Keratinocyte (primary cell): Measurements from ENCODE around the gene DCHS2. TPM values are rescaled to one million over a fixed set of nuclear protein-coding genes. Genes with fewer than 3 reads are reported as not detected.

Experiments used
- DNase-seq: peaks from one replicate; pipeline ENCODE4 v3.0.0-alpha.2; 2011; ENCODE audit warnings: low read depth, missing footprints, low spot score
- FAIRE-seq: peaks from 2 replicates; lab custom pipeline; 2011; peaks lifted over from hg19 to GRCh38; lab: Jason Lieb, UNC
- H2AFZ ChIP-seq: 2 replicates; pipeline ENCODE4 v1.6.0; 2012; ENCODE audit warnings: low read length, control low read depth, inconsistent platforms; ENCODE audit not compliant: control insufficient read depth
- H3K27ac ChIP-seq: 2 replicates; pipeline ENCODE4 v1.5.1; 2011; ENCODE audit warnings: low read length; ENCODE audit not compliant: control insufficient read depth, insufficient read depth
- H3K27me3 ChIP-seq: 3 replicates; pipeline ENCODE4 v1.6.0; 2011; ENCODE audit warnings: low read length; ENCODE audit not compliant: control insufficient read depth, insufficient read depth; ENCODE audit errors: extremely low read depth
- H3K36me3 ChIP-seq, 2 experiments: 2 replicates in 1 of 2; 3 replicates in 1 of 2; pipeline ENCODE4 v1.5.1; 2011; ENCODE audit warnings: low read length in 2 of 2, mild to moderate bottlenecking in 1 of 2; ENCODE audit not compliant: control insufficient read depth in 2 of 2, insufficient read depth in 2 of 2; ENCODE audit errors: extremely low read depth in 1 of 2
- H3K4me1 ChIP-seq: 3 replicates; pipeline ENCODE4 v1.5.1; 2011; ENCODE audit warnings: low read length; ENCODE audit not compliant: control insufficient read depth, insufficient read depth; ENCODE audit errors: extremely low read depth
- H3K4me2 ChIP-seq: 3 replicates; pipeline ENCODE4 v1.6.0; 2011; ENCODE audit warnings: low read depth, low read length; ENCODE audit not compliant: control insufficient read depth, insufficient read depth; ENCODE audit errors: extremely low read depth
- H3K4me3 ChIP-seq, 3 experiments: fragments of 200-600 bp in 1 of 3; sonication (generic) in 1 of 3; 2 replicates in 2 of 3; 3 replicates in 1 of 3; pipeline ENCODE4 v1.5.1; 2011 to 2016; ENCODE audit warnings: low read length in 3 of 3, mild to moderate bottlenecking in 3 of 3, control low read depth in 2 of 3, inconsistent platforms in 1 of 3, low read depth in 1 of 3, mixed read lengths in 1 of 3, mixed run types in 1 of 3, moderate library complexity in 1 of 3; ENCODE audit not compliant: control insufficient read depth in 2 of 3, insufficient read depth in 2 of 3; ENCODE audit errors: extremely low read depth in 1 of 3
- H3K79me2 ChIP-seq: 2 replicates; pipeline ENCODE4 v1.6.0; 2012; ENCODE audit warnings: low read length; ENCODE audit not compliant: control insufficient read depth, insufficient read depth
- H3K9ac ChIP-seq: 3 replicates; pipeline ENCODE4 v1.6.0; 2011; ENCODE audit warnings: low read length; ENCODE audit not compliant: control insufficient read depth, insufficient read depth; ENCODE audit errors: extremely low read depth
- H3K9me1 ChIP-seq: 3 replicates; pipeline ENCODE4 v1.6.0; 2011; ENCODE audit warnings: low read length; ENCODE audit not compliant: control insufficient read depth, insufficient read depth; ENCODE audit errors: extremely low read depth
- H3K9me3 ChIP-seq: 2 replicates; pipeline ENCODE4 v1.5.1; 2012; ENCODE audit warnings: low read depth, low read length; ENCODE audit not compliant: control insufficient read depth
- H4K20me1 ChIP-seq: 3 replicates; pipeline ENCODE4 v1.6.0; 2011; ENCODE audit warnings: low read length; ENCODE audit not compliant: control insufficient read depth, insufficient read depth; ENCODE audit errors: extremely low read depth
- CTCF ChIP-seq, 3 experiments: IDR thresholded peaks in 1 of 3; conservative IDR thresholded peaks in 1 of 3; optimal IDR thresholded peaks in 1 of 3; 2 replicates in 2 of 3; 3 replicates in 1 of 3; pipeline versions ENCODE3 to v1.5.1; 2011; ENCODE audit warnings: low read length in 3 of 3, mild to moderate bottlenecking in 3 of 3, moderate library complexity in 2 of 3, control low read depth in 1 of 3, inconsistent platforms in 1 of 3; ENCODE audit not compliant: insufficient read depth in 2 of 3; ENCODE audit errors: extremely low read depth in 1 of 3
- EZH2 ChIP-seq: IDR thresholded peaks from one replicate; pipeline ENCODE4 v1.6.1; 2012; ENCODE audit warnings: inconsistent platforms, mild to moderate bottlenecking, low read length, moderate library complexity
- dilution Hi-C: fragments of 300-500 bp; cut with MboI; formaldehyde crosslinking; loops from one replicate; pipeline ENCODE4 v1.7.0; 2020; ENCODE audit warnings: low sequenced_read_pairs; ENCODE audit not compliant: extremely low pct_ligation_motif_present
- polyA plus RNA-seq, 5 experiments: library from polyadenylated mRNA; depleted of rRNA in 3 of 5; stranded (reverse) in 3 of 5; stranded (forward) in 1 of 5; unstranded in 1 of 5; fragments of >200 nt; gene quantifications; 1 replicate in 1 of 5; 2 replicates in 3 of 5; 3 replicates in 1 of 5; pipeline versions ENCODE4 v1.2.1 to v1.2.3, GENCODE V29; 2011 to 2012; ENCODE audit warnings: missing spikeins in 2 of 5, low read depth in 1 of 5, low replicate concordance in 1 of 5

Gene DCHS2
- polyA plus RNA-seq, 1 donor (not counting 4 experiments of a cell fraction or from before 2014, with no cell fraction given) = 0.01 TPM

- Histone ChIP-seq H3K36me3 (no peaks in the 10 kb centered on the region), H3K27ac (no peak overlapping the region), H2AFZ (no peak overlapping the region), H3K9ac (no peak overlapping the region), H3K4me2 (no peak overlapping the region), H3K4me1 (peaks cover 8% of the 10 kb centered on the region), H3K9me3 (no peaks in the 10 kb centered on the region), H3K9me1 (no peaks in the 10 kb centered on the region), H3K4me3 (no peak overlapping the region), H4K20me1 (no peaks in the 10 kb centered on the region), H3K79me2 (no peaks in the 10 kb centered on the region), H3K27me3 (no peaks in the 10 kb centered on the region)
- DNase-seq (no peak), FAIRE-seq (no peak)
- no peak for TF ChIP-seq CTCF (optimal IDR thresholded peaks at IDR 0.05 in 1 of 3, IDR thresholded peaks at IDR 0.05 in 1 of 3, conservative IDR thresholded peaks at IDR 0.05 in 1 of 3; ENCODE audit: extremely low read depth in 1 of 3, insufficient read depth in 2 of 3, low read length in 3 of 3)
- no peak for TF ChIP-seq EZH2
- dilution Hi-C loops = no loop called here
These were observed 10.5 kb upstream of the DCHS2 start for GRCh38 chr4:154502111-154502510.

- Histone ChIP-seq H3K4me3 (no peak overlapping the region), H2AFZ (no peak overlapping the region), H3K79me2 (no peaks in the 10 kb centered on the region), H3K9me1 (no peaks in the 10 kb centered on the region), H3K27ac (no peak overlapping the region), H3K9ac (no peak overlapping the region), H3K4me2 (no peak overlapping the region), H3K9me3 (no peaks in the 10 kb centered on the region), H3K4me1 (no peaks in the 10 kb centered on the region), H3K27me3 (peaks cover under 1% of the 10 kb centered on the region), H4K20me1 (no peaks in the 10 kb centered on the region), H3K36me3 (no peaks in the 10 kb centered on the region)
- FAIRE-seq = no peak
- no peak for TF ChIP-seq EZH2
- TF ChIP-seq CTCF (optimal IDR thresholded peaks at IDR 0.05 in 1 of 3, IDR thresholded peaks at IDR 0.05 in 1 of 3, conservative IDR thresholded peaks at IDR 0.05 in 1 of 3; ENCODE audit: extremely low read depth in 1 of 3, insufficient read depth in 2 of 3, low read length in 3 of 3) = no peak
- no peak for DNase-seq
- dilution Hi-C loops = no loop called here
These were observed 6.3 kb upstream of the DCHS2 start for GRCh38 chr4:154497889-154498288.
